Neural progenitor cell (in vitro differentiated cells): Measurements from ENCODE around the gene GBP3.

Experiments
- EZH2 ChIP-seq: fragments of 200-600 bp; sonication (generic); IDR thresholded peaks from 2 replicates; pipeline ENCODE4 v1.6.1; 2017; ENCODE audit warnings: antibody characterized with exemption, mild to moderate bottlenecking, moderate library complexity
- EZH2phosphoT487 ChIP-seq: fragments of 200-600 bp; sonication (generic); IDR thresholded peaks from 2 replicates; pipeline ENCODE4 v1.6.1; 2017; ENCODE audit warnings: antibody characterized with exemption
- TF ChIP-seq, protein P1 (sequence below): fragments of 200-600 bp; sonication (generic); IDR thresholded peaks from 2 replicates; pipeline ENCODE4 v1.5.1; 2017; ENCODE audit warnings: antibody characterized with exemption, mild to moderate bottlenecking

DNA sequence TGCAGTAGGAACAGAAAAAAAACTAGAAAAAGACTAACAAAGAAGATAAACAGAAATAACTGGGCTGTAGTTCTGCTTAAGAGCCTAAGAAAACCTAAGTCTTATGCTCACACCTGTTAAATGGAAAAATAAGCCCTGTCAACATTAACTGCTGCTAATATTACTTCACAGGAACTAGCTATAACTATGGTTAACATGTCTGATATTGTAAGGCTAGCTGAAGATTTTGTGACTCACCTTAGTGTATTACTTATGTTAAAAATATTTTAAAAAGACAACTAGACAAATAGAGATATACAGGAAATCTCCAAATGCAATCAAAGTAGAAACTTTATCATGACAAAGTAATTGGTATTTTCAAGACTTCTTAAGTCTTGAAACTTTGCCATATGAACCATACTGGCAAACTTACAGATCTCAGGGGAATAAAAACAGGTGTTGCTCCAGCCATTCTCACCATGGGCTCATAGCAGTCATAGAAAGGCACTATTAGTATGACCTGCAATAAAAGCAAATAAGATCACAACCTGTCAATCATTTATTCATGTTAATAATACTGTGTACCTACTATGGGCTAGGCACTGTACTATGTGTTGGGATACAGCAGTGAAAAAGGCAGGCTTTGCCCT, 60.9 kb downstream of the GBP3 start:
- no peak for TF ChIP-seq EZH2
- TF ChIP-seq, protein P1, sequence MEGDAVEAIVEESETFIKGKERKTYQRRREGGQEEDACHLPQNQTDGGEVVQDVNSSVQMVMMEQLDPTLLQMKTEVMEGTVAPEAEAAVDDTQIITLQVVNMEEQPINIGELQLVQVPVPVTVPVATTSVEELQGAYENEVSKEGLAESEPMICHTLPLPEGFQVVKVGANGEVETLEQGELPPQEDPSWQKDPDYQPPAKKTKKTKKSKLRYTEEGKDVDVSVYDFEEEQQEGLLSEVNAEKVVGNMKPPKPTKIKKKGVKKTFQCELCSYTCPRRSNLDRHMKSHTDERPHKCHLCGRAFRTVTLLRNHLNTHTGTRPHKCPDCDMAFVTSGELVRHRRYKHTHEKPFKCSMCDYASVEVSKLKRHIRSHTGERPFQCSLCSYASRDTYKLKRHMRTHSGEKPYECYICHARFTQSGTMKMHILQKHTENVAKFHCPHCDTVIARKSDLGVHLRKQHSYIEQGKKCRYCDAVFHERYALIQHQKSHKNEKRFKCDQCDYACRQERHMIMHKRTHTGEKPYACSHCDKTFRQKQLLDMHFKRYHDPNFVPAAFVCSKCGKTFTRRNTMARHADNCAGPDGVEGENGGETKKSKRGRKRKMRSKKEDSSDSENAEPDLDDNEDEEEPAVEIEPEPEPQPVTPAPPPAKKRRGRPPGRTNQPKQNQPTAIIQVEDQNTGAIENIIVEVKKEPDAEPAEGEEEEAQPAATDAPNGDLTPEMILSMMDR, result no peak
- no peak for TF ChIP-seq EZH2phosphoT487
